Skin epidermis (tissue), 12 donors: ENCODE measurements around the gene PCDHGA8.
"Not testable (repeated sequence)": the region's sequence is repeated elsewhere in the genome, so short reads cannot be mapped to it uniquely, and the experiment has no call there.

Experiments used
- H3K27ac ChIP-seq, 21 experiments: fragments of 200-600 bp; sonication (generic) in 11 of 21; one replicate each; pipeline ENCODE4 v1.5.0; 2020; ENCODE audit warnings: mild to moderate bottlenecking in 3 of 21, inconsistent platforms in 2 of 21, moderate library complexity in 2 of 21
- H3K4me3 ChIP-seq, 7 experiments: fragments of 200-600 bp; sonication (generic) in 2 of 7; one replicate each; pipeline ENCODE4 v1.5.0; 2020; ENCODE audit warnings: inconsistent platforms in 2 of 7, mild to moderate bottlenecking in 2 of 7, moderate library complexity in 1 of 7

The PCDHGA8 gene

GRCh38 chr5:141398608-141399007, 6.2 kb downstream of the PCDHGA8 start:
- Histone ChIP-seq H3K4me3 (no peak overlapping the region), H3K27ac (no peak overlapping the region)

- Histone ChIP-seq H3K27ac (no peak overlapping the region), H3K4me3 (no peak overlapping the region)
Observed at GRCh38 chr5:141399555-141400258, 7.3 kb downstream of the PCDHGA8 start.

GRCh38 chr5:141402553-141403243, 10.3 kb downstream of the PCDHGA8 start, which contains the start of gene PCDHGA9:
TSS of gene PCDHGA9 (plus strand) at chr5:141402778. CDS start at chr5:141402953, 175 bp downstream.
- H3K27ac ChIP-seq = peak within 1 kb of the TSS in 1 of 21 experiments; percentile 9
- peak within 1 kb of the TSS in 3 of 7 experiments; percentile 1 to 22 (median 7) for H3K4me3 ChIP-seq

- Histone ChIP-seq H3K27ac (no peak overlapping the region), H3K4me3 (peak overlapping the region in 1 of 7 experiments; percentile 7)
Observed at GRCh38 chr5:141403387-141403786, 11.0 kb downstream of the PCDHGA8 start.

- peak within 1 kb of the TSS in 4 of 7 experiments; percentile 11 to 21 (median 12) for H3K4me3 ChIP-seq
- not testable (repeated sequence) for H3K27ac ChIP-seq
Observed at GRCh38 chr5:141407790-141408505, 15.5 kb downstream of the PCDHGA8 start, which contains the start of gene PCDHGB6. TSS of gene PCDHGB6 (plus strand) at chr5:141408021. CDS start at chr5:141408203, 182 bp downstream.

GRCh38 chr5:141409598-141410306, 17.3 kb downstream of the PCDHGA8 start:
- H3K27ac ChIP-seq = no peak overlapping the region
- H3K4me3 ChIP-seq = no peak overlapping the region

GRCh38 chr5:141411575-141411974, 19.1 kb downstream of the PCDHGA8 start:
- Histone ChIP-seq H3K27ac (no peak overlapping the region), H3K4me3 (no peak overlapping the region)

GRCh38 chr5:141412854-141413539, 20.6 kb downstream of the PCDHGA8 start, which contains the start of gene PCDHGA10:
TSS of gene PCDHGA10 (plus strand) at chr5:141412987. CDS start at chr5:141413176, 189 bp downstream.
- H3K27ac ChIP-seq = peak within 1 kb of the TSS in 1 of 21 experiments; percentile 41
- H3K4me3 ChIP-seq = peak within 1 kb of the TSS in 6 of 7 experiments; percentile 3 to 36 (median 20)

GRCh38 chr5:141413540-141414069, 21.2 kb downstream of the PCDHGA8 start:
- Histone ChIP-seq H3K27ac (no peak overlapping the region), H3K4me3 (peak overlapping the region in 6 of 7 experiments; percentile 3 to 36 (median 20))

GRCh38 chr5:141414548-141415274, 22.3 kb downstream of the PCDHGA8 start:
- not testable (repeated sequence) for H3K4me3 ChIP-seq

GRCh38 chr5:141415275-141415618, 22.8 kb downstream of the PCDHGA8 start:
- H3K4me3 ChIP-seq, H3K27ac ChIP-seq: not testable (repeated sequence)

More at GRCh38 chr5:141414548-141415274, 22.3 kb downstream of the PCDHGA8 start:
- not testable (repeated sequence) for H3K27ac ChIP-seq

- peak within 1 kb of the TSS in 1 of 21 experiments; percentile 12 for H3K27ac ChIP-seq
- H3K4me3 ChIP-seq = peak within 1 kb of the TSS; percentile 16 to 37 (median 25)
Observed at GRCh38 chr5:141417494-141418172, 25.2 kb downstream of the PCDHGA8 start, which contains the start of gene PCDHGB7. TSS of gene PCDHGB7 (plus strand) at chr5:141417677. CDS start at chr5:141417860, 183 bp downstream.

- H3K4me3 ChIP-seq = no peak overlapping the region
- H3K27ac ChIP-seq = no peak overlapping the region
Observed at GRCh38 chr5:141419074-141419880, 26.8 kb downstream of the PCDHGA8 start.

- no peak within 1 kb of the TSS for H3K27ac ChIP-seq
- H3K4me3 ChIP-seq = peak within 1 kb of the TSS in 4 of 7 experiments; percentile 11 to 32 (median 28)
Observed at GRCh38 chr5:141420855-141421488, 28.5 kb downstream of the PCDHGA8 start, which contains the start of gene PCDHGA11. TSS of gene PCDHGA11 (plus strand) at chr5:141421051. CDS start at chr5:141421228, 177 bp downstream.

GRCh38 chr5:141421489-141421855, 29.0 kb downstream of the PCDHGA8 start:
- Histone ChIP-seq H3K4me3 (peak overlapping the region in 3 of 7 experiments; percentile 11 to 32 (median 32)), H3K27ac (no peak overlapping the region)
